ENCODE measurements around the gene SYNE1.

GRCh38 chr6:152250127-152250526, 387.0 kb downstream of the SYNE1 start:
- TF ChIP-seq CTCF (IDR thresholded peaks at IDR 0.05; ENCODE audit: poor library complexity) (no peak), EZH2 (IDR thresholded peaks at IDR 0.05; ENCODE audit: borderline replicate concordance) (no peak), EZH2phosphoT487 (IDR thresholded peaks at IDR 0.05; ENCODE audit: low read depth, severe bottlenecking, unreplicated experiment) (no peak)
